Muscle layer of colon (tissue), 2 donors: ENCODE results near the gene HADHA.
A peak's percentile ranks its signal among the peaks of the same experiment; 100 is the strongest.

Experiments used
- H3K27ac ChIP-seq: one replicate; pipeline ENCODE4 v1.7.0; 2013; ENCODE audit warnings: low read depth, mild to moderate bottlenecking, low read length, moderate library complexity
- H3K27me3 ChIP-seq, 2 donors: one replicate each; pipeline ENCODE4 v1.7.0; 2013; ENCODE audit warnings: low read length in 2 of 2, mild to moderate bottlenecking in 2 of 2; ENCODE audit not compliant: insufficient read depth in 2 of 2, control insufficient read depth in 1 of 2
- H3K36me3 ChIP-seq: one replicate; pipeline ENCODE4 v1.7.0; 2013; ENCODE audit warnings: mild to moderate bottlenecking, low read length; ENCODE audit not compliant: insufficient read depth
- H3K4me1 ChIP-seq: one replicate; pipeline ENCODE4 v1.7.0; 2013; ENCODE audit warnings: mild to moderate bottlenecking, low read length; ENCODE audit not compliant: insufficient read depth
- H3K4me3 ChIP-seq, 2 donors: one replicate each; pipeline ENCODE4 v1.7.0; 2013; ENCODE audit warnings: low read length in 2 of 2, low read depth in 1 of 2, mild to moderate bottlenecking in 1 of 2, moderate library complexity in 1 of 2
- H3K9ac ChIP-seq: one replicate; pipeline ENCODE4 v1.7.0; 2013; ENCODE audit warnings: low read length
- H3K9me3 ChIP-seq: one replicate; pipeline ENCODE4 v1.7.0; 2013; ENCODE audit warnings: mild to moderate bottlenecking, low read length
- donor health status: abdominal sarcoma.
- donor health status: Adenocarcinoma of cecum.

Gene HADHA

GRCh38 chr2:26190369-26190768 is 54.1 kb downstream of the HADHA start:
- Histone ChIP-seq H3K9me3 (no peaks in the 10 kb centered on the region), H3K27me3 (no peaks in the 10 kb centered on the region), H3K4me1 (peaks cover 5% of the 10 kb centered on the region), H3K27ac (no peak overlapping the region), H3K9ac (no peak overlapping the region), H3K36me3 (peaks cover 49% of the 10 kb centered on the region), H3K4me3 (no peak overlapping the region)

- Histone ChIP-seq H3K9ac (no peak overlapping the region), H3K4me1 (peaks cover 5% of the 10 kb centered on the region), H3K27me3 (no peaks in the 10 kb centered on the region), H3K4me3 (no peak overlapping the region), H3K9me3 (no peaks in the 10 kb centered on the region), H3K36me3 (peaks cover 44% of the 10 kb centered on the region), H3K27ac (no peak overlapping the region)
Observed at GRCh38 chr2:26189751-26190150, 54.7 kb downstream of the HADHA start.

- Histone ChIP-seq H3K4me3 (no peak overlapping the region), H3K9ac (no peak overlapping the region), H3K4me1 (peaks cover 5% of the 10 kb centered on the region), H3K27ac (no peak overlapping the region), H3K9me3 (no peaks in the 10 kb centered on the region), H3K27me3 (no peaks in the 10 kb centered on the region), H3K36me3 (peaks cover 38% of the 10 kb centered on the region)
Observed at GRCh38 chr2:26189123-26189522, 55.3 kb downstream of the HADHA start.

GRCh38 chr2:26187537-26188104 is 56.8 kb downstream of the HADHA start:
- H3K4me3 ChIP-seq = no peak overlapping the region
- H3K27ac ChIP-seq = no peak overlapping the region
- peaks cover 5% of the 10 kb centered on the region for H3K4me1 ChIP-seq
- H3K27me3 ChIP-seq = no peaks in the 10 kb centered on the region
- H3K9me3 ChIP-seq = no peaks in the 10 kb centered on the region
- H3K9ac ChIP-seq = no peak overlapping the region
- H3K36me3 ChIP-seq = peaks cover 23% of the 10 kb centered on the region

GRCh38 chr2:26187114-26187513 is 57.3 kb downstream of the HADHA start:
- peaks cover 18% of the 10 kb centered on the region for H3K36me3 ChIP-seq
- H3K4me1 ChIP-seq = peaks cover 5% of the 10 kb centered on the region
- H3K9me3 ChIP-seq = no peaks in the 10 kb centered on the region
- no peak overlapping the region for H3K9ac ChIP-seq
- no peaks in the 10 kb centered on the region for H3K27me3 ChIP-seq
- no peak overlapping the region for H3K27ac ChIP-seq
- no peak overlapping the region for H3K4me3 ChIP-seq

- Histone ChIP-seq H3K4me3 (peak overlapping the region in 1 of 2 donors; percentile 56), H3K27ac (no peak overlapping the region), H3K36me3 (peaks cover 9% of the 10 kb centered on the region), H3K9me3 (no peaks in the 10 kb centered on the region), H3K27me3 (no peaks in the 10 kb centered on the region), H3K4me1 (peaks cover 5% of the 10 kb centered on the region), H3K9ac (peak overlapping the region; percentile 39)
Observed at GRCh38 chr2:26185954-26186770, 58.3 kb downstream of the HADHA start.

- peaks cover 4% of the 10 kb centered on the region for H3K36me3 ChIP-seq
- H3K27ac ChIP-seq = peak overlapping the region; percentile 75
- H3K9me3 ChIP-seq = no peaks in the 10 kb centered on the region
- peak overlapping the region; percentile 39 for H3K9ac ChIP-seq
- peaks cover 5% of the 10 kb centered on the region for H3K4me1 ChIP-seq
- H3K4me3 ChIP-seq = peak overlapping the region; percentile 56 to 71
- no peaks in the 10 kb centered on the region for H3K27me3 ChIP-seq
Observed at GRCh38 chr2:26185304-26185928, 59.0 kb downstream of the HADHA start.

- Histone ChIP-seq H3K4me1 (peaks cover 5% of the 10 kb centered on the region), H3K4me3 (peak overlapping the region; percentile 61 to 71), H3K27me3 (no peaks in the 10 kb centered on the region), H3K36me3 (peaks cover 4% of the 10 kb centered on the region), H3K9me3 (no peaks in the 10 kb centered on the region), H3K9ac (no peak overlapping the region), H3K27ac (peak overlapping the region; percentile 75)
Observed at GRCh38 chr2:26184555-26185303, 59.7 kb downstream of the HADHA start.

GRCh38 chr2:26184121-26184520 is 60.3 kb downstream of the HADHA start:
- H3K4me1 ChIP-seq = peaks cover 5% of the 10 kb centered on the region
- peak overlapping the region; percentile 61 to 65 for H3K4me3 ChIP-seq
- H3K9ac ChIP-seq = no peak overlapping the region
- H3K36me3 ChIP-seq = peaks cover 4% of the 10 kb centered on the region
- H3K27ac ChIP-seq = no peak overlapping the region
- no peaks in the 10 kb centered on the region for H3K9me3 ChIP-seq
- H3K27me3 ChIP-seq = peaks cover 0 to 4% of the 10 kb centered on the region in 2 donors

- H3K36me3 ChIP-seq = no peaks in the 10 kb centered on the region
- H3K4me1 ChIP-seq = peaks cover 5% of the 10 kb centered on the region
- peaks cover 0 to 4% of the 10 kb centered on the region in 2 donors for H3K27me3 ChIP-seq
- no peaks in the 10 kb centered on the region for H3K9me3 ChIP-seq
- H3K9ac ChIP-seq = no peak overlapping the region
- no peak overlapping the region for H3K27ac ChIP-seq
- H3K4me3 ChIP-seq = no peak overlapping the region
Observed at GRCh38 chr2:26182887-26183630, 61.4 kb downstream of the HADHA start.
